HG03378 (cell line): Measurements from ENCODE around the gene SCNN1A.

Experiments used
- ATAC-seq: cut with Tn5 transposase; IDR thresholded peaks from one replicate; pipeline ENCODE4 v1.9.1; 2021; ENCODE audit warnings: mild to moderate bottlenecking, moderate library complexity; ENCODE audit not compliant: unreplicated experiment

The SCNN1A gene

GRCh38 chr12:6301721-6302120, 73.6 kb downstream of the SCNN1A start:
- ATAC-seq = no peak

GRCh38 chr12:6297170-6297569, 78.2 kb downstream of the SCNN1A start:
- ATAC-seq = no peak
